ENCODE data around the gene IDH1.

GRCh38 chr2:208189810-208190503, 64.9 kb downstream of the IDH1 start, which contains the start of gene C2orf80:
- TF ChIP-seq EZH2 (IDR thresholded peaks at IDR 0.05; ENCODE audit: low read length, unreplicated experiment) (no peak), CTCF (conservative IDR thresholded peaks at IDR 0.05; ENCODE audit: low read depth, low read length) (no peak), EZH2phosphoT487 (IDR thresholded peaks at IDR 0.05; ENCODE audit: borderline replicate concordance, low read length) (no peak)
